Esophagus muscularis mucosa (tissue), 4 donors: ENCODE measurements around the gene ITPR1. TPM values are rescaled to one million over a fixed set of nuclear protein-coding genes. Genes with fewer than 3 reads are reported as not detected.
A peak's percentile ranks its signal among the peaks of the same experiment; 100 is the strongest.

Experiments
- DNase-seq: peaks from one replicate; pipeline ENCODE4 v3.0.0-alpha.2; 2017; ENCODE audit errors: extremely low spot score
- H3K27ac ChIP-seq, 4 donors: fragments of 200-600 bp; sonication (generic); replicated peaks in 1 of 4; 1 replicate in 3 of 4; 2 replicates in 1 of 4; pipeline ENCODE4 v1.5.1; 2016 to 2019; ENCODE audit warnings: mild to moderate bottlenecking in 1 of 4
- H3K27me3 ChIP-seq, 4 donors: fragments of 200-600 bp; sonication (generic); one replicate each; pipeline versions ENCODE4 v1.5.1 to v1.6.0; 2016 to 2019
- H3K36me3 ChIP-seq, 4 donors: fragments of 200-600 bp; sonication (generic); one replicate each; pipeline ENCODE4 v1.5.1; 2016 to 2019
- H3K4me1 ChIP-seq, 4 donors: fragments of 200-600 bp; sonication (generic); one replicate each; pipeline ENCODE4 v1.5.1; 2016 to 2019
- H3K4me3 ChIP-seq, 4 donors: fragments of 200-600 bp; sonication (generic); 1 replicate in 2 of 4; 2 replicates in 2 of 4; pipeline ENCODE4 v1.5.1; 2016 to 2019; ENCODE audit warnings: mild to moderate bottlenecking in 4 of 4, moderate library complexity in 1 of 4
- H3K9me3 ChIP-seq, 4 donors: fragments of 200-600 bp; sonication (generic); 1 replicate in 3 of 4; 2 replicates in 1 of 4; pipeline ENCODE4 v1.5.1; 2016 to 2019
- CTCF ChIP-seq, 3 experiments: fragments of 200-600 bp in 2 of 3; fragments of 450-650 bp in 1 of 3; sonication (generic) in 2 of 3; IDR thresholded peaks; one replicate each; pipeline ENCODE4 v1.5.1; 2017 to 2019; ENCODE audit warnings: antibody characterized with exemption in 3 of 3, mild to moderate bottlenecking in 2 of 3, moderate library complexity in 1 of 3
- EP300 ChIP-seq: sonication (generic); formaldehyde crosslinking; IDR thresholded peaks from one replicate; pipeline ENCODE4 v1.6.1; 2017; ENCODE audit warnings: antibody characterized with exemption
- POLR2A ChIP-seq: fragments of 450-650 bp; IDR thresholded peaks from one replicate; pipeline ENCODE4 v1.6.1; 2017; ENCODE audit warnings: antibody characterized with exemption, moderate library complexity, mild to moderate bottlenecking, low read depth
- POLR2AphosphoS5 ChIP-seq, 2 donors: sonication (generic); formaldehyde crosslinking; IDR thresholded peaks; one replicate each; pipeline ENCODE4 v1.6.1; 2017; ENCODE audit warnings: antibody characterized with exemption in 2 of 2
- WGBS: methylation state at CpG from one replicate; pipeline ENCODE4 v1.1.5; 2018; 5-methylcytosine and 5-hydroxymethylcytosine counted together
- intact Hi-C: fragments of 100-400 bp; cut with DNase I; formaldehyde crosslinking; loops from one replicate; pipeline ENCODE4 v1.15.1; 2023
- total RNA-seq, 4 donors: library from RNA; depleted of rRNA; stranded (reverse); fragments of >200 nt; gene quantifications; one replicate each; pipeline versions ENCODE4 v1.1.0 to v1.2.1, GENCODE V29; 2016

Gene ITPR1
- total RNA-seq, 4 donors from 2014 or later: 204 to 271 (median 222) TPM

GRCh38 chr3:4548780-4549179, 55.6 kb downstream of the ITPR1 start:
- Histone ChIP-seq H3K4me1 (peaks cover 4 to 70% (median 65%) of the 10 kb centered on the region in 4 donors), H3K27me3 (no peaks in the 10 kb centered on the region), H3K4me3 (no peak overlapping the region), H3K36me3 (no peaks in the 10 kb centered on the region), H3K9me3 (no peaks in the 10 kb centered on the region), H3K27ac (peak overlapping the region in 1 of 4 donors; percentile 0)
- intact Hi-C loops: no loop called here
- 87% methylated on average over 2 of the region's 2 CpGs for WGBS
- DNase-seq: no peak
- no peak for TF ChIP-seq EP300
- no peak for TF ChIP-seq POLR2AphosphoS5 (IDR thresholded peaks at IDR 0.05)
- TF ChIP-seq POLR2A: no peak
- TF ChIP-seq CTCF (IDR thresholded peaks at IDR 0.05): no peak

- Histone ChIP-seq H3K27ac (peak overlapping the region in 1 of 4 donors; percentile 13), H3K4me1 (peaks cover 4 to 74% (median 59%) of the 10 kb centered on the region in 4 donors), H3K27me3 (no peaks in the 10 kb centered on the region), H3K9me3 (no peaks in the 10 kb centered on the region), H3K4me3 (no peak overlapping the region), H3K36me3 (no peaks in the 10 kb centered on the region)
- no peak for TF ChIP-seq POLR2A
- TF ChIP-seq CTCF (IDR thresholded peaks at IDR 0.05): no peak
- TF ChIP-seq EP300: no peak
- TF ChIP-seq POLR2AphosphoS5 (IDR thresholded peaks at IDR 0.05): no peak
- intact Hi-C loops: no loop called here
- 72% methylated on average over 4 of the region's 4 CpGs for WGBS
- no peak for DNase-seq
These were observed 56.7 kb downstream of the ITPR1 start for GRCh38 chr3:4549896-4550295.

DNA sequence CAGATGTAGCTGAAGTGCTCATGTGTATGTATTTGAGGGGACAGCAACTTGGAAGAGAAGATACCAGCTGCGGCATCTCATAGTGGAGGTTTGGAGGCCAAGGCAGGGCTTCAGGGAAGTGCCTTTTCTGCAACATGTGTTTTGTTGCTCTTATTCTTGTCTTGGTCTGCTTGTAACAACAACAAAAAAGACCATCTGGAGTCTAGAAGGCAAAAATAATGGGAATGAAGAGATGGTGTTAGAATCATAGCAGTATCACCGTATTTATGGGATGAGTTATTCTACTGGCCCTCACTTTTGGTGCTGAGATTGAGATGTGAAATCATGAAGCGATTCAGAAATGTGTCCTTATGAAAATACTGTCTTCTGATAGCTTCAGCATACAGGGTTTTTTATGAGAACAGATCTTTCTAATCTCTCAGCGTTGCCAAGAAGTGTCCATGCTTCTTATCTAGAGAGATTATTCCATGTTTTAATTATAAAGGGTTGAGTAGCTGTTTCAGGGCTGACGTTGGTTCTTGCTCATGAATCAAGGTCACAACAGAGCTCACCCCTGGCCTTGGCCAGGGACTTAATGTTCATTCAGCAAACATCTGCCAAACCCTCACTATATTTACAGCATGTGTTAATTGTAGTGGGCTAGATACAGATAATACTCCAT, 58.0 kb downstream of the ITPR1 start:
- H3K4me3 ChIP-seq: no peak overlapping the region
- H3K27ac ChIP-seq: peak overlapping the region; percentile 9 to 38 (median 24)
- intact Hi-C loops: no loop called here
- no peaks in the 10 kb centered on the region for H3K36me3 ChIP-seq
- H3K27me3 ChIP-seq: no peaks in the 10 kb centered on the region
- 68% methylated on average over 5 of the region's 5 CpGs for WGBS
- TF ChIP-seq EP300 (no peak), POLR2AphosphoS5 (IDR thresholded peaks at IDR 0.05) (no peak), POLR2A (no peak), CTCF (IDR thresholded peaks at IDR 0.05) (no peak)
- H3K9me3 ChIP-seq: no peaks in the 10 kb centered on the region
- H3K4me1 ChIP-seq: peaks cover 4 to 69% (median 57%) of the 10 kb centered on the region in 4 donors
- DNase-seq: peak; percentile 86

GRCh38 chr3:4551794-4552442, 58.8 kb downstream of the ITPR1 start:
- 66% methylated on average over 4 of the region's 4 CpGs for WGBS
- Histone ChIP-seq H3K36me3 (no peaks in the 10 kb centered on the region), H3K27me3 (no peaks in the 10 kb centered on the region), H3K9me3 (no peaks in the 10 kb centered on the region), H3K27ac (peak overlapping the region in 3 of 4 donors; percentile 9 to 35 (median 13)), H3K4me1 (peaks cover 4 to 61% (median 50%) of the 10 kb centered on the region in 4 donors), H3K4me3 (no peak overlapping the region)
- no peak for TF ChIP-seq EP300
- TF ChIP-seq POLR2AphosphoS5 (IDR thresholded peaks at IDR 0.05): no peak
- TF ChIP-seq POLR2A: no peak
- TF ChIP-seq CTCF (IDR thresholded peaks at IDR 0.05): no peak
- intact Hi-C loops: no loop called here
- peak; percentile 88 for DNase-seq
